Measurements from ENCODE around the gene MS4A8.

DNA sequence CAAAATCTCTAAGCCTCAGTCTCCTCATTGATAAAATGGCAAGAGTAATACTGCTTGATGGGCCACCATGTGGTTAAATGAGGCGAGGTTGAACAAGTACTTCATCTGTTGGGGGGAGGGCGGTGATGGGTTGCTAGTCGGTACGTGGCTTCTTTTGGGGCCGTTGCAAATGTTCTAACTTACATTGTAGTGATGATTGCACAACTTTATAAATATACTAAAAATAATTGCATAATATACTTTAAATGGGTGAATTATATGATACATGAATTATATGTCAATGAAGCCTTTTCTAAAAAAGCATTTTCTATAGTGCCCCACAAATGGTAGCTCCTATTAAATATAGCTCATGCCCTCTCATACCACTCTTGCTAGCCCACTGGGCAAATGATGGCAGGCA, 6.5 kb downstream of the MS4A8 start:
- TF ChIP-seq, protein P1, sequence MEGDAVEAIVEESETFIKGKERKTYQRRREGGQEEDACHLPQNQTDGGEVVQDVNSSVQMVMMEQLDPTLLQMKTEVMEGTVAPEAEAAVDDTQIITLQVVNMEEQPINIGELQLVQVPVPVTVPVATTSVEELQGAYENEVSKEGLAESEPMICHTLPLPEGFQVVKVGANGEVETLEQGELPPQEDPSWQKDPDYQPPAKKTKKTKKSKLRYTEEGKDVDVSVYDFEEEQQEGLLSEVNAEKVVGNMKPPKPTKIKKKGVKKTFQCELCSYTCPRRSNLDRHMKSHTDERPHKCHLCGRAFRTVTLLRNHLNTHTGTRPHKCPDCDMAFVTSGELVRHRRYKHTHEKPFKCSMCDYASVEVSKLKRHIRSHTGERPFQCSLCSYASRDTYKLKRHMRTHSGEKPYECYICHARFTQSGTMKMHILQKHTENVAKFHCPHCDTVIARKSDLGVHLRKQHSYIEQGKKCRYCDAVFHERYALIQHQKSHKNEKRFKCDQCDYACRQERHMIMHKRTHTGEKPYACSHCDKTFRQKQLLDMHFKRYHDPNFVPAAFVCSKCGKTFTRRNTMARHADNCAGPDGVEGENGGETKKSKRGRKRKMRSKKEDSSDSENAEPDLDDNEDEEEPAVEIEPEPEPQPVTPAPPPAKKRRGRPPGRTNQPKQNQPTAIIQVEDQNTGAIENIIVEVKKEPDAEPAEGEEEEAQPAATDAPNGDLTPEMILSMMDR (IDR thresholded peaks at IDR 0.05): no peak
- TF ChIP-seq POLR2A (IDR thresholded peaks at IDR 0.05) (no peak), POLR2AphosphoS5 (IDR thresholded peaks at IDR 0.05; ENCODE audit: insufficient read depth in 1 of 2, low read depth in 1 of 2) (no peak)
